GM06990 (cell line): ENCODE results near the gene GPC6.

Experiments used
- DNase-seq: peaks from one replicate; pipeline ENCODE4 v3.0.0-alpha.2; 2011; ENCODE audit not compliant: insufficient read length; ENCODE audit errors: extremely low read depth
- H3K27me3 ChIP-seq: replicated peaks from 2 replicates; pipeline ENCODE4 v1.6.0; 2011; ENCODE audit warnings: low read length; ENCODE audit not compliant: control insufficient read depth, insufficient read depth
- H3K36me3 ChIP-seq: 2 replicates; pipeline ENCODE4 v1.5.1; 2011; ENCODE audit warnings: low read length; ENCODE audit not compliant: control insufficient read depth, insufficient read depth
- H3K4me3 ChIP-seq: replicated peaks from 2 replicates; pipeline ENCODE4 v1.5.1; 2011; ENCODE audit warnings: low read depth, mild to moderate bottlenecking, control low read depth, low read length
- TF ChIP-seq, protein P1 (sequence below): IDR thresholded peaks from 2 replicates; pipeline ENCODE4 v1.5.1; 2011; ENCODE audit warnings: low read length, control low read depth, mild to moderate bottlenecking, inconsistent platforms; ENCODE audit not compliant: insufficient read depth, poor library complexity, severe bottlenecking

GPC6 gene

DNA sequence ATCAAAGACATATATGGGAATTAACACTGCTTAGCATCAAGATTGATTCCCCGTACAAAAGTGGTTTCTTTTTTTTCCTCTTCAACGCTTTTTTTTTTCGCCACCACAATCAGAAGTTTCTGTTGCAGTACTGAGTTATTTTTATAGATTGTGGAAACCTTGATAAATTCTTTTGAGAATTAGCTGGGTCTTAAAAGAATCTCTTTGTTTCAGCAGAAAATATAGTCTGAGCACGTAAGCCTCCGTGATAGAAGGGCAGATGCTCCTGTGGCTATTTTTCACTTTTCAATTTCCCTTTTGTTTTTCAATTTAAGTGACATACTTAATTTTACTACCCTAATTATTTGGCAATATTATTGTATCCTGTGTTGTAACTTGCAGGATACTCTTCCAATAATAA is 721.0 kb downstream of the GPC6 start:
- DNase-seq = no peak
- no peaks in the 10 kb centered on the region for H3K36me3 ChIP-seq
- TF ChIP-seq, protein P1, sequence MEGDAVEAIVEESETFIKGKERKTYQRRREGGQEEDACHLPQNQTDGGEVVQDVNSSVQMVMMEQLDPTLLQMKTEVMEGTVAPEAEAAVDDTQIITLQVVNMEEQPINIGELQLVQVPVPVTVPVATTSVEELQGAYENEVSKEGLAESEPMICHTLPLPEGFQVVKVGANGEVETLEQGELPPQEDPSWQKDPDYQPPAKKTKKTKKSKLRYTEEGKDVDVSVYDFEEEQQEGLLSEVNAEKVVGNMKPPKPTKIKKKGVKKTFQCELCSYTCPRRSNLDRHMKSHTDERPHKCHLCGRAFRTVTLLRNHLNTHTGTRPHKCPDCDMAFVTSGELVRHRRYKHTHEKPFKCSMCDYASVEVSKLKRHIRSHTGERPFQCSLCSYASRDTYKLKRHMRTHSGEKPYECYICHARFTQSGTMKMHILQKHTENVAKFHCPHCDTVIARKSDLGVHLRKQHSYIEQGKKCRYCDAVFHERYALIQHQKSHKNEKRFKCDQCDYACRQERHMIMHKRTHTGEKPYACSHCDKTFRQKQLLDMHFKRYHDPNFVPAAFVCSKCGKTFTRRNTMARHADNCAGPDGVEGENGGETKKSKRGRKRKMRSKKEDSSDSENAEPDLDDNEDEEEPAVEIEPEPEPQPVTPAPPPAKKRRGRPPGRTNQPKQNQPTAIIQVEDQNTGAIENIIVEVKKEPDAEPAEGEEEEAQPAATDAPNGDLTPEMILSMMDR = no peak
- no peaks in the 10 kb centered on the region for H3K27me3 ChIP-seq
- H3K4me3 ChIP-seq = no peak overlapping the region

DNA sequence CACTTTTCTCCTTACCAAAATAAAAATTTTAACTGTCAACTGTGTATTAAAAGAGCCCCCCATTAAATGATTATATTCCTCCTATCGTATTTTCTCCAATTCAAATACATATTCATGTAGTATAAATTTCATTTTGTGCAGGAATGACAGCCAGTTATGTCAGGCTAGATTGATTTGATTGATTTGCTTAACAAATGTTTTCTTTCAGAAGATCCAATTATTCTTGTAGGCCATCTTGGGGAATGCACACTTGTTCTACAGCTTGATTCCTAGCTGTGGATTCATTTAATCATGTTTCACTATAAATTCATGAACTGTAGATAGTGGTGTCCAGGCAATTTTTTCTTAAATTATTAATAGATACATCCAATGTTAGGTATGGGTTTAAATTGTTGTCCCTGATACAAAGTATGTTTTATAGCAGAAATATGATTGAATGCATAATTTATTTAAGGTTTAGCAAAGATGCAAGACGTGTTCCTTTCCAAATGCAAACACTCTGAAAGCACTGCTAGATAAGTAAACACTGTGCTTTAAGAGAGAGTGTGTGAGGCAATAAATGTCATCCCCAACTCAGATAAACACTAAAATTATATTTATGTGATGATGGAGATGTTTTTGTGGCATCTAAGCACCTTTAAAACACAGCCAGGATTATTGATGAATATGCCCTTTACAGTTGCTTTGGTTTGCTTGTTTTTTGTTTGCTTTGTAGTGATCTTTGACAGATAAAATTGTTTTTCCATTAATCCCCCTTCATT is 721.7 kb downstream of the GPC6 start:
- DNase-seq = no peak
- Histone ChIP-seq H3K27me3 (no peaks in the 10 kb centered on the region), H3K36me3 (no peaks in the 10 kb centered on the region), H3K4me3 (no peak overlapping the region)
- TF ChIP-seq, protein P1 = no peak

DNA sequence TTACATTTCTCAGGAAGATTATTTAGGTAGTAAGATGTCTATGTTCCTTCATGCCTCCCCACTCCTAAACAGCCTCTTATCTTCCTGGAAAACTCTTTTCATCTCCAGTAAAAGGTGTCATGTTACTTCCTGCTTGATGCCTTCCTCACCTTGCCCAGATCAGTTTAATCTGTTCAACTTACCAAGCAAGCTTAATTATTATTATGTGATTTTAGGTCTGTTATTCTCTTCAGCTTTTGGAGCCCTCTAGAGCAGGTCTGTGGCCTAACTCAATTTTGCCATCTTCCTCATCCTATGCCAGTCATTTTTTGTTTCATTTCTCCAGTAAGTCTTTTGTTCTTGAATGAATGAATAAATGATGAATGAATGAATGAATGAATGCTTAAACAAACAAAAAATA is 724.5 kb downstream of the GPC6 start:
- Histone ChIP-seq H3K36me3 (no peaks in the 10 kb centered on the region), H3K4me3 (no peak overlapping the region), H3K27me3 (no peaks in the 10 kb centered on the region)
- TF ChIP-seq, protein P1 = peak; percentile 10
- no peak for DNase-seq

DNA sequence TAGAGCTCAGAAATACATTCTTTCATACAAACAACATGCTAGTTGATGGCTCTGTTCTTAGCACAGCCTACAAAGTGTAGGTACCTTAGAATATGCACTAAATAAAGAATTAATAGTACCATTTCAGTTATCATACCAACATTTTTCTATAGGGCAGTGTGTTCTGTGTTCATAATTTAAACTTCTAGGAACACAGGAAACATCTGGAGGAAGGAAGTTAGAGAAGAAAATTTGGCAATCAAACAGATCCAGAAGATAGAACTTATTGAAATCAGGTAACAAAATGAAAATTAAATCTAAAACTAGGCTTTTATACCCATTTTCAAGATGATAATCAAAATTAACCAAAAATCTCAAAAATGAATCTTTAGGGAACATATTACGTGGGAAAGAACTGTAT is 725.3 kb downstream of the GPC6 start:
- Histone ChIP-seq H3K36me3 (no peaks in the 10 kb centered on the region), H3K27me3 (no peaks in the 10 kb centered on the region), H3K4me3 (no peak overlapping the region)
- no peak for DNase-seq
- TF ChIP-seq, protein P1 = no peak

DNA sequence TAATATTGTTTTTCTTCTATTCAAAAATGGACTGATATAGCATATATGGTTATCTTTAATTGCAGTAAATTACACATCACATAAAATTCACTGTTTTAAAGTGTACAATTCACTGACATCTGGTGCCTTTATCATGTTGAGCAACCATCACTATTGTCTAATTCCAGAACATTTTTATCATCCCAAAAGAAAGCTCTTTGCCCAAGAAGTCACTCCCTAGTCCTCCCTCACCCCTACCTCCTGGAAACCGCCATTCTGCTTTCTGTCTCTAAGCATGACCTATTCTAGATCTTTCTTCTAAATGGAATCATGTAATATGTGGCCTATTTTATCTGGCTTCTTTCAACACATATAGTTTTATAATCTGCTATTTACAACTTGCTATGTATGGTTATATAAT is 727.2 kb downstream of the GPC6 start:
- no peaks in the 10 kb centered on the region for H3K27me3 ChIP-seq
- TF ChIP-seq, protein P1 = no peak
- DNase-seq = no peak
- H3K4me3 ChIP-seq = no peak overlapping the region
- no peaks in the 10 kb centered on the region for H3K36me3 ChIP-seq

DNA sequence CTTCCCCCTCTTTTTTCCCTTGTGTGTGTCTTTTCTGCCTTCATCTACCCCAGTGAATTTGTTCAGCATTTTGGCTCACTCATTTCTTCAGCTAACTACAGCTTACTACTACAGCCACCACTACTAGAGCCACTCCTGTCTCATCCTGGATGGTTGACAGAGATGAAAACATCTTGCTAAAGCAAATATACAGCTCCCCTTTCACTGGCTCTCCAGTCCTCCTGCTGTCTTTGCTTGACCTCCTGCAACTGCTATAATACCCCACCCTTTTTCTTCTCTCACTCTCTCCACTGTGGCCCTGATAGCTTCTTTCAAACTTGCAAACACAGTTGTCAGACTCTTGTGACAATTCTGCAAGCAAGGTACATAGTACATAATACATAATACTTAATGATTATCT is 729.3 kb downstream of the GPC6 start:
- Histone ChIP-seq H3K36me3 (no peaks in the 10 kb centered on the region), H3K4me3 (no peak overlapping the region), H3K27me3 (no peaks in the 10 kb centered on the region)
- TF ChIP-seq, protein P1 = no peak
- DNase-seq = no peak
